CD4-positive, alpha-beta memory T cell (primary cell): ENCODE measurements around the gene SH3BP4. TPM values are rescaled to one million over a fixed set of nuclear protein-coding genes. Genes with fewer than 3 reads are reported as not detected.

Experiments
- CTCF ChIA-PET: fragments of 350-600 bp; sonication (Branson Sonifier 250); formaldehyde crosslinking; loops from one replicate; lab custom pipeline; 2021; ENCODE audit warnings: inconsistent platforms; ENCODE audit not compliant: partially characterized antibody; lab: Charles Lee
- POLR2A ChIA-PET: fragments of 350-600 bp; sonication (Branson Sonifier 250); formaldehyde crosslinking; loops from one replicate; lab custom pipeline; 2021; ENCODE audit not compliant: partially characterized antibody; lab: Charles Lee
- DNase-seq, 5 donors: peaks; one replicate each; pipeline versions ENCODE4 v3.0.0 to v3.0.0-alpha.2; 2020 to 2022; ENCODE audit warnings: mixed read lengths in 1 of 5
- H3K27ac ChIP-seq: one replicate; pipeline ENCODE4 v1.7.0; 2013; ENCODE audit warnings: low read depth, low read length
- H3K27me3 ChIP-seq: 2 replicates; pipeline ENCODE4 v1.7.0; 2013; ENCODE audit warnings: mild to moderate bottlenecking, low read length, moderate library complexity; ENCODE audit not compliant: insufficient read depth
- H3K36me3 ChIP-seq: 2 replicates; pipeline ENCODE4 v1.7.0; 2013; ENCODE audit warnings: mild to moderate bottlenecking, low read length, moderate library complexity; ENCODE audit not compliant: insufficient read depth
- H3K4me1 ChIP-seq: 2 replicates; pipeline ENCODE4 v1.7.0; 2013; ENCODE audit warnings: mild to moderate bottlenecking, low read length, moderate library complexity; ENCODE audit not compliant: insufficient read depth
- H3K4me3 ChIP-seq, 2 donors: one replicate each; pipeline ENCODE4 v1.7.0; 2013; ENCODE audit warnings: low read length in 2 of 2, mild to moderate bottlenecking in 1 of 2
- H3K9me3 ChIP-seq, 2 donors: one replicate each; pipeline ENCODE4 v1.7.0; 2013; ENCODE audit warnings: low read length in 2 of 2, control low read depth in 1 of 2; ENCODE audit not compliant: control insufficient read depth in 1 of 2
- H3K27ac Mint-ChIP-seq, 7 donors: one replicate each; pipeline ENCODE4 v1.8.0; 2020 to 2021; ENCODE audit warnings: mixed read lengths in 7 of 7, mild to moderate bottlenecking in 6 of 7, inconsistent platforms in 3 of 7, moderate library complexity in 3 of 7
- H3K27me3 Mint-ChIP-seq, 2 donors: one replicate each; pipeline ENCODE4 v1.8.0; 2020 to 2021; ENCODE audit warnings: mixed read lengths in 2 of 2
- H3K36me3 Mint-ChIP-seq, 2 donors: one replicate each; pipeline ENCODE4 v1.8.0; 2020 to 2021; ENCODE audit warnings: mixed read lengths in 2 of 2, inconsistent platforms in 1 of 2, mild to moderate bottlenecking in 1 of 2
- H3K4me1 Mint-ChIP-seq, 4 donors: one replicate each; pipeline ENCODE4 v1.8.0; 2020 to 2021; ENCODE audit warnings: mixed read lengths in 4 of 4, mild to moderate bottlenecking in 1 of 4
- H3K4me3 Mint-ChIP-seq, 8 donors: one replicate each; pipeline ENCODE4 v1.8.0; 2020 to 2021; ENCODE audit warnings: mixed read lengths in 8 of 8, mild to moderate bottlenecking in 7 of 8, moderate library complexity in 6 of 8, inconsistent platforms in 3 of 8
- H3K9me3 Mint-ChIP-seq, 8 donors: one replicate each; pipeline ENCODE4 v1.8.0; 2020 to 2021; ENCODE audit warnings: mixed read lengths in 8 of 8, mild to moderate bottlenecking in 5 of 8, inconsistent platforms in 3 of 8, moderate library complexity in 1 of 8
- intact Hi-C: fragments of 100-400 bp; cut with micrococcal nuclease; formaldehyde crosslinking; loops from one replicate; pipeline ENCODE4 v1.15.1; 2023
- polyA plus RNA-seq, 2 donors: library from polyadenylated mRNA; unstranded; fragments of 300-500 nt; fragmentation: Illumina TruSeq; gene quantifications; one replicate each; pipeline ENCODE4 v1.2.3, GENCODE V29; 2021
- total RNA-seq, 2 experiments: library from RNA; stranded (reverse); gene quantifications; one replicate each; pipeline ENCODE4 v1.2.3, GENCODE V29; 2021

SH3BP4 gene
- total and polyA plus RNA-seq, 4 experiments from 2014 or later, result 0.20 TPM; not detected in 3

GRCh38 chr2:234945339-234945873, 6.4 kb upstream of the SH3BP4 start:
- H3K27me3 Mint-ChIP-seq, result peaks cover 32 to 36% of the 10 kb centered on the region in 2 donors
- Histone ChIP-seq H3K27me3 (no peaks in the 10 kb centered on the region), H3K27ac (no peak overlapping the region), H3K36me3 (no peaks in the 10 kb centered on the region), H3K4me1 (no peaks in the 10 kb centered on the region), H3K4me3 (no peak overlapping the region), H3K9me3 (no peaks in the 10 kb centered on the region)
- no peak overlapping the region for H3K27ac Mint-ChIP-seq
- DNase-seq, result no peak
- H3K4me3 Mint-ChIP-seq, result no peak overlapping the region
- H3K9me3 Mint-ChIP-seq, result peaks cover 0 to 20% (median under 1%) of the 10 kb centered on the region in 8 donors
- H3K36me3 Mint-ChIP-seq, result no peaks in the 10 kb centered on the region
- ChIA-PET POLR2A (no interaction called here), CTCF (no interaction called here)
- intact Hi-C loops, result no loop called here
- peaks cover 0 to under 1% (median 0%) of the 10 kb centered on the region in 4 donors for H3K4me1 Mint-ChIP-seq

- Histone ChIP-seq H3K4me1 (no peaks in the 10 kb centered on the region), H3K36me3 (no peaks in the 10 kb centered on the region), H3K27ac (no peak overlapping the region), H3K4me3 (no peak overlapping the region), H3K9me3 (no peaks in the 10 kb centered on the region), H3K27me3 (peaks cover 6% of the 10 kb centered on the region)
- peaks cover 41 to 43% of the 10 kb centered on the region in 2 donors for H3K27me3 Mint-ChIP-seq
- no peaks in the 10 kb centered on the region for H3K36me3 Mint-ChIP-seq
- intact Hi-C loops, result no loop called here
- CTCF ChIA-PET, result no interaction called here
- H3K27ac Mint-ChIP-seq, result no peak overlapping the region
- no peak for DNase-seq
- POLR2A ChIA-PET, result no interaction called here
- peaks cover 0 to 10% (median 4%) of the 10 kb centered on the region in 4 donors for H3K4me1 Mint-ChIP-seq
- no peak overlapping the region for H3K4me3 Mint-ChIP-seq
- H3K9me3 Mint-ChIP-seq, result peaks cover 0 to 20% (median under 1%) of the 10 kb centered on the region in 8 donors
Measured at GRCh38 chr2:234947556-234947955, 4.3 kb upstream of the SH3BP4 start.

- Histone ChIP-seq H3K4me1 (no peaks in the 10 kb centered on the region), H3K36me3 (no peaks in the 10 kb centered on the region), H3K27ac (no peak overlapping the region), H3K9me3 (no peaks in the 10 kb centered on the region), H3K4me3 (no peak overlapping the region), H3K27me3 (peaks cover 16% of the 10 kb centered on the region)
- Mint-ChIP-seq H3K36me3 (no peaks in the 10 kb centered on the region), H3K27me3 (peaks cover 52 to 55% of the 10 kb centered on the region in 2 donors), H3K27ac (no peak overlapping the region), H3K9me3 (peaks cover 0 to 8% (median 0%) of the 10 kb centered on the region in 8 donors), H3K4me1 (peaks cover 5 to 15% (median 6%) of the 10 kb centered on the region in 4 donors), H3K4me3 (peak overlapping the region in 6 of 8 donors; percentile 1 to 77 (median 33))
- no peak for DNase-seq
- POLR2A ChIA-PET, result no interaction called here
- CTCF ChIA-PET, result interaction anchor here (1.2 kb wide), 1 partner anchor 9 kb away, joined by 3 read pairs; no protein-coding TSS in a partner anchor
- intact Hi-C loops, result no loop called here
Measured at GRCh38 chr2:234949762-234950434, 1.9 kb upstream of the SH3BP4 start.

GRCh38 chr2:234950435-234950729, 1.4 kb upstream of the SH3BP4 start:
- H3K36me3 ChIP-seq, result no peaks in the 10 kb centered on the region
- H3K4me3 ChIP-seq, result no peak overlapping the region
- H3K36me3 Mint-ChIP-seq, result no peaks in the 10 kb centered on the region
- H3K4me1 ChIP-seq, result no peaks in the 10 kb centered on the region
- CTCF ChIA-PET, result interaction anchor here (1.2 kb wide), 1 partner anchor 8 kb away, joined by 3 read pairs; no protein-coding TSS in a partner anchor
- H3K4me3 Mint-ChIP-seq, result peak overlapping the region; percentile 1 to 77 (median 34)
- no peak overlapping the region for H3K27ac Mint-ChIP-seq
- intact Hi-C loops, result no loop called here
- H3K27ac ChIP-seq, result no peak overlapping the region
- DNase-seq, result no peak
- no peaks in the 10 kb centered on the region for H3K9me3 ChIP-seq
- H3K27me3 ChIP-seq, result peaks cover 16% of the 10 kb centered on the region
- peaks cover 50 to 55% of the 10 kb centered on the region in 2 donors for H3K27me3 Mint-ChIP-seq
- H3K9me3 Mint-ChIP-seq, result peaks cover 0 to 8% (median 0%) of the 10 kb centered on the region in 8 donors
- peaks cover 5 to 15% (median 6%) of the 10 kb centered on the region in 4 donors for H3K4me1 Mint-ChIP-seq
- POLR2A ChIA-PET, result no interaction called here

- H3K4me3 ChIP-seq, result no peak overlapping the region
- Mint-ChIP-seq H3K27me3 (peaks cover 46 to 62% of the 10 kb centered on the region in 2 donors), H3K4me1 (peaks cover 5 to 15% (median 6%) of the 10 kb centered on the region in 4 donors), H3K27ac (no peak overlapping the region), H3K9me3 (peaks cover 0 to 6% (median 0%) of the 10 kb centered on the region in 8 donors), H3K36me3 (no peaks in the 10 kb centered on the region), H3K4me3 (peak overlapping the region; percentile 73 to 86 (median 78))
- H3K36me3 ChIP-seq, result no peaks in the 10 kb centered on the region
- H3K27me3 ChIP-seq, result peaks cover 16% of the 10 kb centered on the region
- no peak for DNase-seq
- H3K9me3 ChIP-seq, result no peaks in the 10 kb centered on the region
- H3K27ac ChIP-seq, result no peak overlapping the region
- CTCF ChIA-PET, result no interaction called here
- intact Hi-C loops, result no loop called here
- POLR2A ChIA-PET, result no interaction called here
- H3K4me1 ChIP-seq, result no peaks in the 10 kb centered on the region
Measured at GRCh38 chr2:234950730-234951663, 820 bp upstream of the SH3BP4 start.

- Mint-ChIP-seq H3K4me3 (peak overlapping the region; percentile 43 to 70 (median 64)), H3K9me3 (peaks cover 0 to 2% (median 0%) of the 10 kb centered on the region in 8 donors), H3K27ac (no peak overlapping the region), H3K36me3 (no peaks in the 10 kb centered on the region), H3K27me3 (peaks cover 41 to 59% of the 10 kb centered on the region in 2 donors), H3K4me1 (peaks cover 5 to 15% (median 6%) of the 10 kb centered on the region in 4 donors)
- Histone ChIP-seq H3K9me3 (no peaks in the 10 kb centered on the region), H3K27me3 (peaks cover 16% of the 10 kb centered on the region), H3K36me3 (no peaks in the 10 kb centered on the region), H3K4me3 (no peak overlapping the region), H3K27ac (no peak overlapping the region), H3K4me1 (no peaks in the 10 kb centered on the region)
- ChIA-PET CTCF (no interaction called here), POLR2A (no interaction called here)
- intact Hi-C loops, result no loop called here
- no peak for DNase-seq
Measured at GRCh38 chr2:234952270-234953115, 676 bp downstream of the SH3BP4 start.
